Bronchial epithelial cell (primary cell): Measurements from ENCODE around the gene DCXR. TPM values are rescaled to one million over a fixed set of nuclear protein-coding genes. Genes with fewer than 3 reads are reported as not detected.

ENCODE experiments used
- DNase-seq: peaks from one replicate; pipeline ENCODE4 v3.0.0-alpha.2; 2010; ENCODE audit warnings: low read depth
- FAIRE-seq: peaks from 2 replicates; lab custom pipeline; 2011; peaks lifted over from hg19 to GRCh38; lab: Jason Lieb, UNC
- H3K27me3 ChIP-seq: 2 replicates; pipeline ENCODE4 v1.5.1; 2011; ENCODE audit warnings: low read length; ENCODE audit not compliant: control insufficient read depth, insufficient read depth
- H3K36me3 ChIP-seq: 2 replicates; pipeline ENCODE4 v1.5.1; 2011; ENCODE audit warnings: low read length; ENCODE audit not compliant: control insufficient read depth, insufficient read depth
- H3K4me3 ChIP-seq: 2 replicates; pipeline ENCODE4 v1.5.1; 2011; ENCODE audit warnings: mild to moderate bottlenecking, low read depth, low read length, control low read depth
- total RNA-seq: library from RNA; depleted of rRNA; stranded (reverse); fragments of >200 nt; gene quantifications from 2 replicates; pipeline ENCODE4 v1.2.1, GENCODE V29; 2014
- TF ChIP-seq, protein P1 (sequence below): IDR thresholded peaks from 2 replicates; pipeline ENCODE4 v1.5.1; 2011; ENCODE audit warnings: mild to moderate bottlenecking, moderate library complexity, low read length, control low read depth, inconsistent platforms; ENCODE audit not compliant: insufficient read depth, severe bottlenecking

Gene DCXR
- total RNA-seq, 1 donor from 2014 or later = 87.9 TPM

DNA sequence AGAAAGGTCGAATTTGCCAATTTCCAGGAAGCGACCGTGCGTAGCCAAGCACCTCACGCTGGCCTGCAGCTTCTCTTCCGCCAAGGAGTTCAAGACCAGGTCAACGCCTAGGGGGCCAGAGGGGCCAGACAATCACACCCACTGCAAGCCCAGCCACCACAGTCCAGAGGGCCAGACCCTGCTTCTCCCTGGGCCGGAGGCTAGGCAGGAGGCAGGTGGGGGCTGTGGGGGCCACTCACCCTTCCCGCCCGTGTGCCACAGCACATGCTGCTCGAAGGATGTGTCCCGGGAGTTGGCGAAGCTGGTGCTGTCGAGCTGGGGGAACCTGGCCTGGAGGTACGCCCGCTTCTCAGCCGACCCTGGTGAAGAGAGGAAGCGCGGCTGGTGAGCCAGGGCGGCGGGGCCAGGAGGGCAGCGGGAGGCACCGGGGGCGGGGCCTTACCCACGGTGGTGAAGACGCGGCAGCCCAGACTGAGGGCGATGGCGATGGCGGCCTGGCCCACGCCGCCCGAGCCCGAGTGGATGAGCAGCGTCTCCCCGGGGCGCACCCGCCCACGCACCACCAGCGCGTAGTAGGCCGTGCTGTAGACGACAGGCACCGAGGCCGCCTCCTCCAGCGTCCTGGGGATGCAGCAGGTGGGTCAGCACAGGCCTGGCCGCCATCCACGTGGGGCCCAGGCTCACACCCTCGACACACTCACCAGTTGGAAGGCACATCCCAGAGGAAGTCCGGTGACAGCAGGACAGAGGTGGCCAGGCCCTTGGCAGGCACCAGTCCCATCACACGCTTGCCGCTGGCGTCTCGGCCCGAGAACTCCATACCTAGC is 46.2 kb upstream of the DCXR start:
- DNase-seq = no peak
- FAIRE-seq = no peak
- TF ChIP-seq, protein P1, sequence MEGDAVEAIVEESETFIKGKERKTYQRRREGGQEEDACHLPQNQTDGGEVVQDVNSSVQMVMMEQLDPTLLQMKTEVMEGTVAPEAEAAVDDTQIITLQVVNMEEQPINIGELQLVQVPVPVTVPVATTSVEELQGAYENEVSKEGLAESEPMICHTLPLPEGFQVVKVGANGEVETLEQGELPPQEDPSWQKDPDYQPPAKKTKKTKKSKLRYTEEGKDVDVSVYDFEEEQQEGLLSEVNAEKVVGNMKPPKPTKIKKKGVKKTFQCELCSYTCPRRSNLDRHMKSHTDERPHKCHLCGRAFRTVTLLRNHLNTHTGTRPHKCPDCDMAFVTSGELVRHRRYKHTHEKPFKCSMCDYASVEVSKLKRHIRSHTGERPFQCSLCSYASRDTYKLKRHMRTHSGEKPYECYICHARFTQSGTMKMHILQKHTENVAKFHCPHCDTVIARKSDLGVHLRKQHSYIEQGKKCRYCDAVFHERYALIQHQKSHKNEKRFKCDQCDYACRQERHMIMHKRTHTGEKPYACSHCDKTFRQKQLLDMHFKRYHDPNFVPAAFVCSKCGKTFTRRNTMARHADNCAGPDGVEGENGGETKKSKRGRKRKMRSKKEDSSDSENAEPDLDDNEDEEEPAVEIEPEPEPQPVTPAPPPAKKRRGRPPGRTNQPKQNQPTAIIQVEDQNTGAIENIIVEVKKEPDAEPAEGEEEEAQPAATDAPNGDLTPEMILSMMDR = no peak

DNA sequence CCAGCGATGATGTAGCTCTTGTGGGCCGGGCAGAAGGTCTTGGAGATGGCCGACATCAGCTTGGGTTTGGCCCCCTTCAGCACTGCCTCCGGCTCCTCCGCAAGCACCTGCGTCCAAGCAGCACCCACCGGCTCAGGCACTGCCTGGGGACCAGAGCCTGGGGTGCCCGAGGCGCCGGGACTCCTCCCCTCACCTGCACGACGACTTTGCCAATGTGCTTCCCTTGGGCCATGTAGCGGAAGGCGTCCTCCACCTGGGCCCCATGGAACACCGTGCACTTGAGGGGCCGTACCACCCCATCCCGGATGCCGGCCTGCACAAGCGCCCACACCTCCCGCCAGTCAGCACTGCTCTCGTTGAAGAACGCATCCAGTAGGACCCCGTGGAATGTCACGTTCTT is 45.5 kb upstream of the DCXR start:
- peaks cover 78% of the 10 kb centered on the region for H3K36me3 ChIP-seq
- FAIRE-seq (no peak), DNase-seq (no peak)
- no peak overlapping the region for H3K4me3 ChIP-seq
- no peaks in the 10 kb centered on the region for H3K27me3 ChIP-seq
- TF ChIP-seq, protein P1 = no peak

More for the DNA sequence above, 46.2 kb upstream of the DCXR start:
- no peaks in the 10 kb centered on the region for H3K27me3 ChIP-seq
- H3K36me3 ChIP-seq = peaks cover 80% of the 10 kb centered on the region
- no peak overlapping the region for H3K4me3 ChIP-seq

DNA sequence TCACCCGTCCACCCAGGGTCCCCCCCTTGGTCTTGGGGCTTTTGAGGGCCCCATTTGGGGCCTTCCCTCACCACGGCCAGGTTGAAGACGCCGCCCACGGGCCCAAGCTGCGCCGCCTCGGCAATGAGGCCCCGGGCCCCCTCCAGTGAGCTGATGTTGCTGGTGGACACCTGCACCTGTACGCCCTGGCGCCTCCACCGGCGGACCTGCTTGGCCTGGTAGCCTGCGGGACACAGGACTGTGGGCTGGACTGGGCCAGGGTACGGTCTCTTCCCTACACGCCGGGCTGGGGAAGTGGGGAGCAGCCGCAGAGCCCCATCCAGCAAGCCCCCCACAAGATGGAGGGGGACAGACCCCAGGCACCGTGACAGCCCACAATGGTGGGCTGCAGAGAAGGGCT is 45.0 kb upstream of the DCXR start:
- Histone ChIP-seq H3K36me3 (peaks cover 75% of the 10 kb centered on the region), H3K4me3 (no peak overlapping the region), H3K27me3 (no peaks in the 10 kb centered on the region)
- no peak for FAIRE-seq
- TF ChIP-seq, protein P1 = no peak
- DNase-seq = no peak

DNA sequence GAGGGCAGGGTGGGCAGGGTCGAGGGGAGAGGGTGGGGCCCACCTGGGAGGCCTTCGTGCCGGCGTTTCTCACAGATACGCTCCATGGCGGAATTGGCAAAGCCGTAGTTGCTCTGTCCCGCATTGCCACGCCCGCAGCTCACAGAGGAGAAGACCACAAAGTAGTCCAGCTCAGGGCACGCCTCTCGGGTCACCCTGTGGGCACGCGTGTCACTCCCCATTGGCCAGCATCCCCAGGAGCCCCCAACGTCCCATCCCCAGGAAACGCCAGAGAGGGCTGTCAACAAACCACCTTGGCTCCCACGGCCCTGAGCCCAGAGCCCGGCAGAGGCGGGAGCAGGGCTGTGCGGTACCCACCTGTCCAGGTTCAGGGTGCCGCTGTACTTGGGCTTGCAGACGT is 44.5 kb upstream of the DCXR start:
- H3K36me3 ChIP-seq = peaks cover 71% of the 10 kb centered on the region
- TF ChIP-seq, protein P1 = no peak
- no peak overlapping the region for H3K4me3 ChIP-seq
- DNase-seq = no peak
- FAIRE-seq = no peak
- H3K27me3 ChIP-seq = no peaks in the 10 kb centered on the region

DNA sequence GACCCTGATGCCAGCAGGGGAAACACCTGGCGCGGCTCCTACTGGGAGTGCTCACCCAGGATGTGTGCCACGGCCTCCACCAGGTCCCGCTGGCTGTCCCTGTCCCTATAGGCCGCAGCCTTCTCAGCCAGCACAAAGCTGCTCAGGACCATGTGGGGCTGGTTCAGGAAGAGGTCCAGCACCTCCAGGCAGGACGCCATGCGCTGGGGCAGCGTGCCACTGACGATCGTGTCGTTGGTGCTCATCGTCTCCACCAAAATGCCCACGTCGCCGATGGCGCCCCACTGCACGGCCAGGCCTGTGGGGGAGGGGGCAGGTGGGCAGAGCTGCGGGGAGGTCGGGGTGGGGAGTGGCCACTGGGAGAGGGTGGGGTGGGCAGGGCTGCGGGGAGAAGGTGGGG is 44.0 kb upstream of the DCXR start:
- Histone ChIP-seq H3K4me3 (no peak overlapping the region), H3K27me3 (no peaks in the 10 kb centered on the region), H3K36me3 (peaks cover 67% of the 10 kb centered on the region)
- TF ChIP-seq, protein P1 = no peak
- DNase-seq (no peak), FAIRE-seq (no peak)
